Head of caudate nucleus (tissue), 42 donors: ENCODE data around the gene NOS1AP.
"Not testable (repeated sequence)": the region's sequence is repeated elsewhere in the genome, so short reads cannot be mapped to it uniquely, and the experiment has no call there.

Experiments used
- DNase-seq, 42 donors: peaks; one replicate each; pipeline versions ENCODE4 v3.0.0 to v3.0.0-alpha.2; 2020 to 2021; ENCODE audit warnings: mixed read lengths in 7 of 42
- intact Hi-C: fragments of 100-400 bp; cut with DNase I; formaldehyde crosslinking; loops from one replicate; pipeline ENCODE4 v1.15.0; 2022

NOS1AP gene

DNA sequence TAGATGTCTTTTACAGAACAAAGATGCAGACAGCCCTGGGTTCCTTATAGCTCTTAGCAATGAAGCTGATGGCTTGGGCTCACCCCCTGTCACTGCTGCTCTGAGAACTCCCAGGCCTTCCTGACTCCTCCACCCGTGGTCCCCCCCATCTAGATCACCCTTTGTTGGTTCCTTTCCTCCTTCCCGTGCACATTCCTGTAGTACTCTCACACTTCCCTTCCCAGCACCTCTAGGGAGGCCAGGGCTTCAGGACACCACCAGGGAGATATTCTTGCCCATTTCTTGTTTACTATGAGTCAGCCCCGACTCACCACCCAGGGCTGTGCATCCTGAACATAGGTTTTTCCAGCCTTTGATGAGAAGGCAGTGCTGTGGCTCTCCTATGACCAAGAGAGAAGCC lies 14.4 kb upstream of the NOS1AP start:
- intact Hi-C loops = loop anchor here (5.0 kb wide), 2 partner anchors 222 to 337 kb away; no protein-coding TSS in a partner anchor

DNA sequence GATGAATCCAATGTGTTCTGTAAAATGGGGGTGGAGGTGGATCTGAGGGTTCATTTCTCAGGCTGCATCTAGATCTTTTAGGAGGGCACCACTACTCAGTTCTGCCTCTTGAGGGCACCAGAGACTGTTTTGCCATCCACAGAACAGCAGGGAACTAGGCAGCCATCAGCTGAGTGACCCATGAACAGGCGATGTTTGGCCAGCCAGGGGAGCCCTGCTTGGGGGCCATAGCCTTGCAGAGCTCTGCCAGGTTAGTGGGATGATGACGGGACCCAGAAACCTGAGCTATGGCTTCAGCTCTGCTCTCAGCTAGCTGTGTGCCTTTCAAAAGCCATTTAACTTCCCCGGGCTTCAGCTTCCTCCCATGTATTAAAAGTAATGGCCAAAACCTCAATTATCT lies 13.4 kb upstream of the NOS1AP start:
- peak; percentile 39 to 90 (median 76) for DNase-seq
- intact Hi-C loops = loop anchor here (5.0 kb wide), 2 partner anchors 221 to 336 kb away; no protein-coding TSS in a partner anchor

More for the DNA sequence above, 14.4 kb upstream of the NOS1AP start:
- no peak for DNase-seq

DNA sequence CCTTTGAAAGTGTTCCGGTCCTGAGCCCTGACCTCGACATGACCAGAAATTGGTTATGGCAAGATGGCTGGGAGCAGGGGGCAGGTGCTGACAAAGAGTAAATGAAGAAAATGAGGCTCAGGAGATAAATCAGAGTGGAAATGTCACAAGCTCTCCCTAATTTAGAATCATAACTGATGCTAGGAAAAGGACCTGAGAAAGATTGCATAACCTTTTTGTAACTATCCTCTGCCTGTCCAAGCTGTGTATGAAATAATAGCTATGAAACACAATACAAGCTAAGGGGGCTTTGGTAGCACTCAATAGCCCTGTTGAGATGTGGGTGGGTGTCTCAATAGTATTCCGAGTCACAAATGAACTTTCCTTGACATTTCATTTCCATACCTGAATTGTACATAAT lies 12.9 kb upstream of the NOS1AP start:
- DNase-seq = no peak
- intact Hi-C loops = loop anchor here (5.0 kb wide), 2 partner anchors 221 to 336 kb away; no protein-coding TSS in a partner anchor

DNA sequence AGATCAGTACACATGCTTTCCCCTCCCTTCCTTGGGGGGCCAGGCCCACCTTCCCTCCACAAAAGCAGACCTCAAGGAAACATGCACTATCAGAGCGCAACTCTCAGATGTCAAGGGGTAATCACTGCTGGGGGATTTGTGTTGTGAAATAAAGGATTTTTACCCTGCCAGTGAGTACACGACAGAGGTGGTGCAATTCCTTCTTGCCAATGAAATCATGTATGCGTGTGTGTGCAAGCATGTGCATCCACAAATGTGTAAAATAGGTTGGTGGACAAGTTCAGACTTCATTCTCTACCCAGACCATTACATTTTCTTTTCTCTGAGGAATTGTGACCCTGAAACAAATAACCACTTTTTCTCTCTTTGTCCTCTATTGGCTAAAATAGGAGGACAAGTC lies 9.8 kb upstream of the NOS1AP start:
- intact Hi-C loops = loop anchor here (5.0 kb wide), 2 partner anchors 218 to 333 kb away; no protein-coding TSS in a partner anchor
- DNase-seq = no peak

DNA sequence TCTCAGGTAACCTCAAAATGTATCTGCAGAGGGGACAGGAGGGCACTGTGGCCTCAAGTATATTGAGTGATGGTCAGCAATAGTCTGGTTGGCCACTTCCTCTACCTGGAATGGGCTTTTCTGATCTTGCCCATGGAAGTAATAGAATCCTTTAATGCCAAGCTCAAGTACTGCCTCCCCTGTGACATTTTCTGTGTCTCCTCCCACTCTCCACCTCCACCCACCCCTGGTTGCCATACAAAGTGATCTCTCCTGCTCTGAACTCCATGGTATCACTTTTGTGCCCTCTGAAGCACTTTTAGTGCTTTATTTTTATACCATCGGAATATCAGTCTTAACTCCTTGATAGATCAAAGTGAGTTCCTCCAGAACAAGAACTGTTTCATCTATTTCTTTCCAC lies 9.2 kb upstream of the NOS1AP start:
- peak in 1 of 42 donors; percentile 15 for DNase-seq
- intact Hi-C loops = no loop called here

DNA sequence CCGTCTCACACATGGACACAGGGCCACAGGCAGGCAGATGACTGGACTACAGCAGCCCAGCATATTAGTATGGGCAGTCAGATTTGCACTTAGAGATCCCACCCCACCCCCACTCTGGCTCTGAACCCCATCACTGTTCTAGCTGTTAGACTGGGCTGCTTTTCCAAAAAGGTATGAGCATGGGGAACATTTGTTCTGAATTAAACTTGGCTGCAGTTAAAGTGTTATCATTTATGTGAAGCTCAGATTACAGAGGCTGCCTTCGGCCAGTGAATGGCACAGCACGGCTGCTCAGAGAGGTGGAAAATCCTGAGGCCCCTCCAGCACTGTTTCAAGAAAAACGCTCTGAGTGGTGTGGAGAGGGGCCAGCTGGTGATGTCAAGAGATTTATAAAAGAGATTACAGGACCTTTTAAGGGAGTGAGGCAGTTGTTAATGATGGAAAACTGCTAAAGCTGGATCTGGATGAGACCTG lies 6.9 kb upstream of the NOS1AP start:
- intact Hi-C loops = no loop called here
- no peak for DNase-seq

DNA sequence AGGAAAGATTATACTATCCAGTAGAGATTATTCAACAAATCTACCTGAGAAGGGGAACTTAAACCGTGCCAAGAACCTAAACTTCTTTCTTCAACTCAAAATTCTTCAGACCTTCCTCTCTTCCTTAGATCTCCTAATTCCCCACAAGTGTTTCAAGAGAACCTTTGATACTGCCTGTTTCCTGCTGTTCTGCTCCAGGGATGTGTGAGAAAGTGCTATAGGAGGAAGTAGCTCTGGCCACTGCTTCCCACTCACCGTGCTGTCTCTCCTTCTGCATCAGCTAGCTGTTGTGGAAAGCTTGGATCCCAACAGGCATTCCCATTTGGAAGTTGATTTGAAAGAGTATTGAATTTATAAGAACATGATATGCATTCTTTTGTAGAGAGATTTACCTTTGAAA lies 4.5 kb upstream of the NOS1AP start:
- DNase-seq = no peak
- intact Hi-C loops = no loop called here

DNA sequence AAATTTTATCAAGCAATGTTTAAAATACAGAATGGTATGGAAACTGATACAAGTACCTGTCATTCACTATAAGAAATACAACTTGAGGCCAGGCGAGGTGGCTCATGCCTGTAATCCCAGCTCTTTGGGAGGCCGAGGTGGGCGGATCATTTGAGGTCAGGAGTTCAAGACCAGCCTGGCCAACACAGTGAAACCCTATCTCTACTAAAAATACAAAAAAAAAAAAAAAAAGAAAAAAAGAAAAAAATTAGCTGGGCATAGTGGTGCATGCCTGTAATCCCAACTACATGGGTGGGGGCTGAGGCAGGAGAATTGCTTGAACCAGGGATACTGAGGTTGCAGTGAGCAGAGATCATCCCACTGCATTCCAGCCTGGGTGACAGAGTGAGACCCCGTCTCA lies 2.7 kb upstream of the NOS1AP start:
- intact Hi-C loops, DNase-seq: not testable (repeated sequence)

DNA sequence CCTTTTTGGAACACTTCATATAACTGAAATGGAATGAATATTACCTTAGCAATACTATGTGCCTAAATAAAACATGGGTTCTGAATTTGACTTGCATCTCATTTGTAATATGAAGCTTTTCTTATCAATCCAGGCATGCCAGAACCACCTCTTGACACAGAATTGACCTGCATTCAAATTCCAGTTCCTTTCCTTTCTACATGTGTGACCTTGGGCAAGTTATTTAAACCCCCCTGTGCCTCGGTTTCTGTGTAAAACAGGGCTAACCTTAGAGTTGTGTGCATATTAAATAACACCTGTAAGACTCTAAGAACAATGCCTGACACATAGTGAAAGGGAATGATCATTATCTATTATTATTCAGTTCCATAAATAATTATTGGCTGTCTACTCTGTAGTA lies 2.0 kb upstream of the NOS1AP start:
- no peak for DNase-seq
- intact Hi-C loops = no loop called here

DNA sequence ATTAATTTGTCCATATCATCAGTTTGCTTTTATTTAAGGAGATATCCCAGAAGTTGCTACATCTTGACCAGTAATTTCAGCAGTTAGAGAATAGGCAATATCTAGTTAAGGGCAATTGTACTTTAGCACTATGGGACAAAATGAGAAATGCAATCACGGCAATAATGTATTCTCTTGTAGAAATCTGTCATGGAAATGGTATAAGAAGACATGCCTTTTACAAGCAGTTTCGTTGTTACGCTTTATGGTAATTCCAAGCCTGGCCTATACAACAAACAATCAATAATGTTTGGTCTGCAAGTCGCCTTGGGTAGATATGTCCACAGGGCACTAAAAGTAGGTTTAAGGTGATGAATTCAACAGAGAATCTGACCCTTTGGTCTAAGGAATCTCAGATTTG lies 1.2 kb upstream of the NOS1AP start:
- intact Hi-C loops = no loop called here
- DNase-seq = no peak

DNA sequence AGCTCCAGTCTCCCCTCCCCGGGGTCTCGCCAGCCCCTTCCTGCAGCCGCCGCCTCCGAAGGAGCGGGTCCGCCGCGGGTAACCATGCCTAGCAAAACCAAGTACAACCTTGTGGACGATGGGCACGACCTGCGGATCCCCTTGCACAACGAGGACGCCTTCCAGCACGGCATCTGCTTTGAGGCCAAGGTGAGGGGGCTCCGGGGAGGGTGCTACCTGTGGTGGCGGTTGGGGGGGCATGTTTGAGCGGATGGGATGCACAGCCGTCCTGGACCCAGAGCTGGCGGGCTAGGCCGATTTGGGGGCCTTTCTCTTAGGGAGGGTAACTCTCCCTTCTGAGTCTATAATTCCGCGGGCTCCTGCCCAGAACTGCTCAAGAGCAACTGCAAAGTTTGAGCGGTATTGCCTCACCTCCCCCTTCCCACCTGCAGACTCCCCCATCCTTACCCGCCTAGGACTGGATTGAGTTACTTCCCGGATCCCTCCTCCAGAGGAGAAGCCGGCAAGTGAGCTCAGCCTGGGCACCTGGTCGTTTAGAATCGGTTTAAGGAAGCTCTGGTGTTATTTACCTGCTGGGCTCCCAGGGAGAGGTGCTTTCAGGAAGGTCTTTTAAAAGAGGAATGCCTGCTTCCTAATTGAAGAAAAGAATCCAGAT lies 730 bp downstream of the NOS1AP start:
- intact Hi-C loops = no loop called here
- peak in 10 of 42 donors; percentile 3 to 33 (median 14) for DNase-seq

DNA sequence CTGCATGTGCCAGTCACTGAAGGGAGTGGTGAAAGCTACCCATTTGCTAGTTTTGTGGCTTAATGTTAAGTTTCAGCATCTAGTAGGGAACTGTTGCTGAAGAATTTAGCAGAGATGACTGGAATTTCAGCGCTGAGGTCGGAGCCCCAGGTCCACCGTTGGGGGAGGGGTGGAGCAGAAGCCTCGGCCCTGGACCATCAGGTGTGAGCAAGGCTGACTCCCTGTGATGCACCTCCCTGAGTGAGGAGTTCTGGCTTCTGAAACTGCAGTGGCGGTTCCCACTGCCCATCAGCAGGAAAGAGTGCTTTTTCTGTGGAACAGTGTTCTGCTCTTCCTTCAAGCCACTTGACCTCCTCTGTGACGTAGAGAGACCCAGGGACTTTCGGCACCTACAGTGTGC lies 1.3 kb downstream of the NOS1AP start:
- peak in 2 of 42 donors; percentile 4 to 17 for DNase-seq
- intact Hi-C loops = no loop called here

DNA sequence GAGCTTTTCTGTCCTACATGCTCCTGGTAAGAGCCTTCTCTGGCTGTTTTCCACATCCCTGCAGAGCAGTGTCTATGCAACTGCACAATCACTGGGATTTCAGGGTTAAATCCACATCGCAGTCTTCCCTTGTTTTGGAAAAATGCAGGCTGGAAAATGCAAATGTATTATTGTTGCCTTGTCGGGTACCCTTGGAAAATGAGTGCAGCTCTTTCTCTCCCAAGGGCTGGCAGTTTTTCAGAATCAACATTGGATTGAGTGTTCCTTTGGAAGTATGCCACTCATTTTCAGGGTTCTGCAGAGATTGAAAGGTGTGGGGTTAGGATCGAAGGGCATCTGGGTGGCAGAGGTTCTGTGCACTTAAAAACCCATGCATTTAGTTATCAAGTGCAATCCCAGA lies 3.2 kb downstream of the NOS1AP start:
- intact Hi-C loops = no loop called here
- DNase-seq = no peak

DNA sequence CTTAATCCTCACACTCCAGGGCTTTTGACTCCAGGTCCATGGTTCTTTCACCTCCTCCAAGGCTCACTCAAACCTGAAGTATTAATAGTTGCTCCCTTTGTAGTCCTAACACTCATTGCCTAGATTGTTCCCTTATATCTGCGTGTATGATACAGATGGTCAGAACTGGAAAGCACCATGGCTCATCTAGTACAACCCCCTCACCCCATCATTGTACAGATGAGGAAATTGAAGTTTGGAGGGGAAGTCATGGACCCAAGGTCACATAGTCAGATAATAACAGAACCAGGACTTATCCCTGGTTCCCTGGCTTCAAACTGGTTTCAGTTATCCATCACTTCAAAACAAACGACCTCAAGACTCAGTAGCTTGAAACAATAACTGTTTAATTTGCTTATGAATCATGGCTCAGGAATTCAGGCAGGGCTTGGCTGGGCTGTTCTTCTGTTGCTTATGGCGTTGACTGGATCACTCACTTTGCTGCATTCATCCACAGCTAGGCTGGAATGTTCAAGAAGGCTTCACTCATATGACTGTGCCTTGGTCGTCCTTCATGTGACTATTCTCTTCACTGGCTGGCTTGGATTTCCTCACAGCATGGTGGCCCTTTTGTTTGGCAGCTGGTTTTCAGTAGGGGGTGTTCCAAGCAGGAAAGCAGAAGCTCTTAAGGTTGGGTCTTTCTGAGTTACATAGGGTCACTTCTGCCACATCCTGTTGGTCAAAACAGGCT lies 5.0 kb downstream of the NOS1AP start:
- intact Hi-C loops = no loop called here
- peak in 1 of 42 donors; percentile 15 for DNase-seq

DNA sequence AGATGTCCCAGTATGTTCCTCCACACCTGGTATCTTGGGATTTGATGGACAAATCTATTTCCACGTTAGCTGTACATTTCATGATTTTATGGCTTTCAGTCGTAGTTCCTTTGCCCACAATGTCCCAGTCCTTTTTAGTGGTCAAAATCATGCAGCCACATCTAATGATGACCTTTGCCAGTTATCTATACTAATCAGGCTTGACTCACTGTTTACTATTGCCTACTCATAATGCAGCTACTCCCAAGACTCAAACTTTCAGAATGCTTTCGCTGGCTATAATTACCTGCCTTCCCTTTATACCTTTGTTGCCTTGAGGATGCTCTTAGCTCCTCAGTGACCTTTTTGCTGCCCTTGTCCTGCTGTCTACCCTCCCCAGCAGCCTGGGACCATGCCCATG lies 6.4 kb downstream of the NOS1AP start:
- intact Hi-C loops = no loop called here
- no peak for DNase-seq

DNA sequence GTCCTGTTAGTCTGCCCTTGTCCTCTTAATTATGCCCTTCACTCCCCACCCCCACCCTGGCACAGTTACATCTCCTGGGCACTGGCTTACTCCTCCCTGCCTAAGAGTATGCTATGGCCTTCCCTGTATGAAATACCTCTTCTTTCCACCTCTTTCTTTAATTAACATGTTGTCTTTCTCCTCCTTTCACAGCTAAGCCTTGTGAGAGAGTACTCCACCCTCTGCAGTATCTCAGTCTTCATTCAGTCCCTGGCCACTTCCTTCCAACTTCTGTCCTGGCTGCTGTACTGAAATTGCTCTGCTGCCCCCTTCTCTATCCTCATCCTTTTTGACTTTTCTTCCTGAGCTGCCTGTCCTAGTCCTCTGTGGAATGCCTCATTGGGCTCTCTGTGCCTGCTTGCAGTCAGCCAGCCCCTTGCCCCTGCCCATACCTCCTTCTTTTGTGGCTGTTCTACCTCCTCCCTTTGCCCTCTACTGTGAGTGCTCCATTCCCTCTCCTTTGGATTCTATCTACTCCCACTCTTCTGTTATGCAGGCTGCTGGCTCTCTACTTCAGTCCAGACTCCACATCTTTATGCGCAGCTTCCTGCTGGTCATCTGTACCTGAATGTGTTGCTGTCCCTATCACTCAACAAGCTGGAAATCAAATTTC lies 8.3 kb downstream of the NOS1AP start:
- intact Hi-C loops = no loop called here
- peak in 1 of 42 donors; percentile 10 for DNase-seq

DNA sequence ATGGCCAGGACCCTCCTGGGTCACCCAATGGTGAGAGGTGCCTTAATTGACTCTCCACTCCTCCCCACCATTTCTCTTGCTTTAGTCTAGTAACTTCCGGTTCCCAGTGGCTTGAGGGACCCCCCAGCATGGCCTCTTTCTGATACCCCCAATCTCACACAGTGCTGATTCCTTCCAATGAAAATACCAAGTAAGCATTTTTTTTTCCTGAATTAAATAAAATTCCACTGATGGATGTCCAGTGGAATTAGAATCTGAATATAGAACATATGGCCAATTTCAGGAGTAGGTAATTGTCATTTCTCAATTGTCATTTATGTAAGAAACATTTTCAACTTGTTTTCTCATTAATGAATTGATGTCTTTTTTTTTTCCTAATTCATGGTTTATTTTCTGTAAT lies 9.5 kb downstream of the NOS1AP start:
- no peak for DNase-seq
- intact Hi-C loops = no loop called here

DNA sequence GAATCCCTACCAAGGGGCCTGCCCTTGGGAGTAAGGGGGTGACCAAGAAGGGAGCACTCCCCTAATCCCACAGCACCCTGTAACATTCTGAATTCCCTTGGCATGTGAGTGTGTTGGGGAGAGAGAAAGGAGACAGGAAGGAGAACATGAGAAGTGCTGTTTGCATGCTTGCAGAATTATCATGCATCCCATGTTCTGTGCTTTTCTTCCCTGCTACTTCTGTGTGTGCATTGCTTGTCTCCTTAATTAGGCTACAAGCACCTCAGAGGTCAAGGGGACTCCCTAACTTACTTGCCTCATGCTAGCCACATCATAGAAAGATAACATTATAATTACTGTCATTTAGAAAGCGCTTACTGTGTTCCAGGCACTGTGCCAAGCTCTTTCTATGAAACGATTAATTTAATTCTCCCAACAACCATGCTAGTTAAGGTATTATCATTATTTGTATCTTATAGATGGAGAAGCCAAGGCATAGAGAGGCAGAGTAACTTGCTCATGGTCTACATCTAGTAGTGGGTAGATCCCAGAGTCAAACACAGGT lies 11.1 kb downstream of the NOS1AP start:
- DNase-seq = no peak
- intact Hi-C loops = no loop called here

DNA sequence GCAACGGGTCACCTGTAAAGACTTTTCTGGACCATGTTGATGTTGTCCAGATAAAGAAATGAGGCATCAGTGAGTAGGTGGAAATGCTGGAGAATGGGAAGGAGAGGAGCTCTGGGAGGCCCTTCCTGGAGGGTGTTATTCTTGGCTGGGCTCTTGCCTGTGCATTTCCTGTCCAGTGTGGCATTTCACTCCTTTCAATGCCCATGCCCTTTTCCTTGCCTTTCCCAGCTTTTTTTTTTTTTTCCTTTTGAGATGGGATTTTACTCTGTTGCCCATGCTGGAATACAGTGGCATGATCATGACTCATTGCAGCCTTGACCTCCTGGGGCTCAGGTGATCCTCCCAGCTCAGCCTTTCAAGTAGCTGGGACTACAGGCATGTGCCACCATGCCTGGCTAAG lies 11.8 kb downstream of the NOS1AP start:
- no peak for DNase-seq
- intact Hi-C loops = no loop called here

DNA sequence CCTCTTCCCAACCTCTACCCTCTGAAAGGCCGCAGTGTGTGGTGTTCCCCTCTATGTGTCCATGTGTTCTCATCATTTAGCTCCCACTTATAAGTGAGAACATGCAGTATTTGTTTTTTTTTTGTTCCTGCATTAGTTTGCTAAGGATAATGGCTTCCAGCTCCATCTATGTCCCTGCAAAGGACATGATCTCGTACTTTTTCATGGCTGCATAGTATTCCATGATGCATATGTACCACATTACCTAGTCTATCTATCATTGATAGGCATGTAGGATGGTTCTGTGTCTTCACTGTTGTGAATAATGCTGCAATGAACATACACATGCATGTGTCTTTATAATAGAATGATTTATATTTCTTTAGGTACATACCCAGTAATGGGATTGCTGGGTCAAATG lies 12.6 kb downstream of the NOS1AP start:
- DNase-seq, intact Hi-C loops: not testable (repeated sequence)
